GM23338 (cell line): Measurements from ENCODE around the gene ERN1. TPM values are rescaled to one million over a fixed set of nuclear protein-coding genes. Genes with fewer than 3 reads are reported as not detected.

Source experiments
- ATAC-seq: fragments of 200-7000 bp; cut with Tn5 transposase; 3 replicates; pipeline ENCODE4 v1.9.1; 2020
- DNase-seq: peaks from one replicate; pipeline ENCODE4 v3.0.0-alpha.2; 2015; ENCODE audit warnings: low spot score
- H2AFZ ChIP-seq: fragments of 200-600 bp; sonication (generic); 2 replicates; pipeline ENCODE4 v1.8.0; 2016; ENCODE audit warnings: antibody characterized with exemption, mild to moderate bottlenecking, moderate library complexity
- H3F3A ChIP-seq: fragments of 200-600 bp; sonication (generic); replicated peaks from 2 replicates; pipeline ENCODE4 v1.8.0; 2017; ENCODE audit warnings: antibody characterized with exemption, mixed run types, low read depth
- H3K27ac ChIP-seq: fragments of 200-600 bp; sonication (generic); 2 replicates; pipeline ENCODE4 v1.6.1; 2016; ENCODE audit warnings: low read depth
- H3K27me3 ChIP-seq: fragments of 200-600 bp; sonication (generic); 2 replicates; pipeline ENCODE4 v1.8.0; 2016; ENCODE audit warnings: mild to moderate bottlenecking, mixed run types, moderate library complexity; ENCODE audit not compliant: insufficient read depth
- H3K36me3 ChIP-seq: fragments of 200-600 bp; sonication (generic); 2 replicates; pipeline ENCODE4 v1.8.0; 2016; ENCODE audit warnings: mild to moderate bottlenecking; ENCODE audit not compliant: insufficient read depth
- H3K4me1 ChIP-seq: fragments of 200-600 bp; sonication (generic); 2 replicates; pipeline ENCODE4 v1.8.0; 2016; ENCODE audit warnings: mild to moderate bottlenecking, moderate library complexity; ENCODE audit not compliant: insufficient read depth
- H3K4me2 ChIP-seq: fragments of 200-600 bp; sonication (generic); 2 replicates; pipeline ENCODE4 v1.7.1; 2017; ENCODE audit warnings: mixed run types
- H3K4me3 ChIP-seq: fragments of 200-600 bp; sonication (generic); 2 replicates; pipeline ENCODE4 v1.6.1; 2016; ENCODE audit warnings: mixed run types
- H3K79me2 ChIP-seq: fragments of 200-600 bp; sonication (generic); replicated peaks from 2 replicates; pipeline ENCODE4 v1.8.0; 2017; ENCODE audit warnings: mild to moderate bottlenecking; ENCODE audit not compliant: insufficient read depth
- H3K9me2 ChIP-seq: fragments of 200-600 bp; sonication (generic); 2 replicates; pipeline ENCODE4 v1.8.0; 2017; ENCODE audit not compliant: insufficient read depth
- H4K20me1 ChIP-seq: fragments of 200-600 bp; sonication (generic); replicated peaks from 2 replicates; pipeline ENCODE4 v1.8.0; 2017; ENCODE audit warnings: mild to moderate bottlenecking; ENCODE audit not compliant: insufficient read depth
- H3K27ac Mint-ChIP-seq: 2 replicates; pipeline ENCODE4 v1.8.0; 2020; ENCODE audit warnings: inconsistent platforms, mild to moderate bottlenecking, moderate library complexity, mixed read lengths
- H3K27me3 Mint-ChIP-seq: 3 replicates; pipeline ENCODE4 v1.8.0; 2022; ENCODE audit warnings: low read depth, mild to moderate bottlenecking, moderate library complexity, mixed read lengths, inconsistent platforms; ENCODE audit not compliant: insufficient read depth, poor library complexity
- H3K36me3 Mint-ChIP-seq: 3 replicates; pipeline ENCODE4 v1.8.0; 2021; ENCODE audit warnings: low read depth, mild to moderate bottlenecking, inconsistent platforms, moderate library complexity, mixed read lengths
- H3K4me1 Mint-ChIP-seq: 3 replicates; pipeline ENCODE4 v1.8.0; 2020; ENCODE audit warnings: mild to moderate bottlenecking, inconsistent platforms, mixed read lengths
- H3K4me3 Mint-ChIP-seq: 3 replicates; pipeline ENCODE4 v1.8.0; 2021; ENCODE audit warnings: moderate library complexity, mild to moderate bottlenecking, inconsistent platforms, mixed read lengths
- H3K9me3 Mint-ChIP-seq: 3 replicates; pipeline ENCODE4 v1.8.0; 2020; ENCODE audit warnings: moderate library complexity, mild to moderate bottlenecking, inconsistent platforms, mixed read lengths
- CREB1 ChIP-seq: fragments of 250-450 bp; sonication (Bioruptor Pico); IDR thresholded peaks from 2 replicates; pipeline ENCODE4 v1.5.0; 2020; ENCODE audit warnings: low read depth, mild to moderate bottlenecking, moderate library complexity
- CTCF ChIP-seq, 2 experiments: fragments of 200-600 bp in 1 of 2; sonication (generic) in 1 of 2; conservative IDR thresholded peaks; 2 replicates each; pipeline versions ENCODE4 v1.5.1 to v1.6.1; 2016 to 2017; ENCODE audit warnings: antibody characterized with exemption in 2 of 2, low read depth in 2 of 2, mild to moderate bottlenecking in 2 of 2, moderate library complexity in 1 of 2
- ETS1 ChIP-seq: IDR thresholded peaks from 2 replicates; pipeline ENCODE4 v1.6.1; 2016; ENCODE audit warnings: antibody characterized with exemption
- EZH2 ChIP-seq: fragments of 200-600 bp; sonication (generic); IDR thresholded peaks from one replicate; pipeline ENCODE4 v1.8.0; 2017; ENCODE audit warnings: antibody characterized with exemption, mild to moderate bottlenecking, low read depth; ENCODE audit not compliant: unreplicated experiment
- EZH2phosphoT487 ChIP-seq: fragments of 200-600 bp; sonication (generic); IDR thresholded peaks from one replicate; pipeline ENCODE4 v1.8.1; 2018; ENCODE audit warnings: antibody characterized with exemption; ENCODE audit not compliant: unreplicated experiment
- JUNB ChIP-seq: IDR thresholded peaks from one replicate; pipeline ENCODE4 v1.6.1; 2016; ENCODE audit warnings: antibody characterized with exemption; ENCODE audit not compliant: unreplicated experiment
- NANOG ChIP-seq: IDR thresholded peaks from 2 replicates; pipeline ENCODE4 v1.6.1; 2016; ENCODE audit warnings: antibody characterized with exemption, borderline replicate concordance
- POLR2AphosphoS5 ChIP-seq: IDR thresholded peaks from 2 replicates; pipeline ENCODE4 v1.6.1; 2016; ENCODE audit warnings: antibody characterized with exemption, low read depth
- STAT1 ChIP-seq: IDR thresholded peaks from one replicate; pipeline ENCODE4 v1.6.1; 2016; ENCODE audit warnings: antibody characterized with exemption; ENCODE audit not compliant: unreplicated experiment
- ZNF114 ChIP-seq: fragments of 250-450 bp; sonication (Bioruptor Pico); IDR thresholded peaks from 2 replicates; pipeline ENCODE4 v1.5.0; 2020; ENCODE audit warnings: mild to moderate bottlenecking, moderate library complexity
- ZNF331 ChIP-seq: fragments of 250-450 bp; sonication (Bioruptor Pico); IDR thresholded peaks from 2 replicates; pipeline ENCODE4 v1.5.0; 2020; ENCODE audit warnings: low read depth, mild to moderate bottlenecking, moderate library complexity
- ZNF462 ChIP-seq: fragments of 250-450 bp; sonication (Bioruptor Pico); IDR thresholded peaks from 2 replicates; pipeline ENCODE4 v1.5.0; 2020; ENCODE audit warnings: mild to moderate bottlenecking, moderate library complexity
- polyA plus RNA-seq: library from polyadenylated mRNA; unstranded; fragments of >200 nt; fragmentation: Nextera tagmentation; extraction: Ambion mirVana; gene quantifications from 2 replicates; pipeline ENCODE4 v1.2.1, GENCODE V29; 2016
- total RNA-seq: library from RNA; depleted of rRNA; stranded (reverse); fragments of >200 nt; shearing (Covaris generic); gene quantifications from 2 replicates; pipeline ENCODE4 v1.2.3, GENCODE V29; 2014
- TF ChIP-seq, protein P1 (sequence below): IDR thresholded peaks from one replicate; pipeline ENCODE4 v1.6.1; 2018; ENCODE audit warnings: antibody characterized with exemption; ENCODE audit not compliant: unreplicated experiment

Gene ERN1
- total and polyA plus RNA-seq, 2 experiments from 2014 or later, result 5.9 to 7.5 TPM

- DNase-seq, result no peak
- Mint-ChIP-seq H3K9me3 (no peaks in the 10 kb centered on the region), H3K27ac (no peak overlapping the region), H3K4me3 (no peak overlapping the region), H3K4me1 (peaks cover 8% of the 10 kb centered on the region; the same call in 2 of the 3 replicates), H3K27me3 (no peaks in the 10 kb centered on the region), H3K36me3 (no peaks in the 10 kb centered on the region)
- Histone ChIP-seq H3K27me3 (no peaks in the 10 kb centered on the region), H3K36me3 (no peaks in the 10 kb centered on the region), H2AFZ (no peak overlapping the region), H3K4me3 (no peak overlapping the region), H3K4me2 (no peak overlapping the region), H3K4me1 (peaks cover 11% of the 10 kb centered on the region), H3K27ac (no peak overlapping the region), H4K20me1 (no peaks in the 10 kb centered on the region), H3K9me2 (no peaks in the 10 kb centered on the region), H3K79me2 (no peaks in the 10 kb centered on the region), H3F3A (no peaks in the 10 kb centered on the region)
- no peak for ATAC-seq
- TF ChIP-seq, protein P1, sequence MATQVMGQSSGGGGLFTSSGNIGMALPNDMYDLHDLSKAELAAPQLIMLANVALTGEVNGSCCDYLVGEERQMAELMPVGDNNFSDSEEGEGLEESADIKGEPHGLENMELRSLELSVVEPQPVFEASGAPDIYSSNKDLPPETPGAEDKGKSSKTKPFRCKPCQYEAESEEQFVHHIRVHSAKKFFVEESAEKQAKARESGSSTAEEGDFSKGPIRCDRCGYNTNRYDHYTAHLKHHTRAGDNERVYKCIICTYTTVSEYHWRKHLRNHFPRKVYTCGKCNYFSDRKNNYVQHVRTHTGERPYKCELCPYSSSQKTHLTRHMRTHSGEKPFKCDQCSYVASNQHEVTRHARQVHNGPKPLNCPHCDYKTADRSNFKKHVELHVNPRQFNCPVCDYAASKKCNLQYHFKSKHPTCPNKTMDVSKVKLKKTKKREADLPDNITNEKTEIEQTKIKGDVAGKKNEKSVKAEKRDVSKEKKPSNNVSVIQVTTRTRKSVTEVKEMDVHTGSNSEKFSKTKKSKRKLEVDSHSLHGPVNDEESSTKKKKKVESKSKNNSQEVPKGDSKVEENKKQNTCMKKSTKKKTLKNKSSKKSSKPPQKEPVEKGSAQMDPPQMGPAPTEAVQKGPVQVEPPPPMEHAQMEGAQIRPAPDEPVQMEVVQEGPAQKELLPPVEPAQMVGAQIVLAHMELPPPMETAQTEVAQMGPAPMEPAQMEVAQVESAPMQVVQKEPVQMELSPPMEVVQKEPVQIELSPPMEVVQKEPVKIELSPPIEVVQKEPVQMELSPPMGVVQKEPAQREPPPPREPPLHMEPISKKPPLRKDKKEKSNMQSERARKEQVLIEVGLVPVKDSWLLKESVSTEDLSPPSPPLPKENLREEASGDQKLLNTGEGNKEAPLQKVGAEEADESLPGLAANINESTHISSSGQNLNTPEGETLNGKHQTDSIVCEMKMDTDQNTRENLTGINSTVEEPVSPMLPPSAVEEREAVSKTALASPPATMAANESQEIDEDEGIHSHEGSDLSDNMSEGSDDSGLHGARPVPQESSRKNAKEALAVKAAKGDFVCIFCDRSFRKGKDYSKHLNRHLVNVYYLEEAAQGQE, result no peak
- TF ChIP-seq ZNF331 (CRISPR knock-in tag) (no peak), NANOG (no peak), ZNF114 (CRISPR knock-in tag) (no peak), EZH2 (no peak), EZH2phosphoT487 (no peak), POLR2AphosphoS5 (no peak), STAT1 (no peak), ETS1 (no peak), ZNF462 (CRISPR knock-in tag) (no peak), JUNB (no peak), CREB1 (CRISPR knock-in tag) (no peak), CTCF (conservative IDR thresholded peaks at IDR 0.05; ENCODE audit: low read depth in 2 of 2) (no peak)
Measured at GRCh38 chr17:64090144-64090543, 39.8 kb downstream of the ERN1 start.
